Type B pancreatic cell (in vitro differentiated cells): ENCODE data around the gene LRRC25. TPM values are rescaled to one million over a fixed set of nuclear protein-coding genes. Genes with fewer than 3 reads are reported as not detected.
A peak's percentile ranks its signal among the peaks of the same experiment; 100 is the strongest.

Experiments used
- DNase-seq: peaks from one replicate; pipeline ENCODE4 v3.0.0; 2021; ENCODE audit warnings: mixed read lengths; ENCODE audit not compliant: unreplicated experiment; ENCODE audit errors: extremely low spot score
- H3K27ac Mint-ChIP-seq: 2 replicates; pipeline ENCODE4 v1.8.0; 2021; ENCODE audit warnings: mild to moderate bottlenecking, mixed read lengths
- H3K27me3 Mint-ChIP-seq: 2 replicates; pipeline ENCODE4 v1.8.0; 2021; ENCODE audit warnings: mixed read lengths
- H3K36me3 Mint-ChIP-seq: 2 replicates; pipeline ENCODE4 v1.8.0; 2021; ENCODE audit warnings: mixed read lengths
- H3K4me1 Mint-ChIP-seq: one replicate; pipeline ENCODE4 v1.8.0; 2021; ENCODE audit warnings: mixed read lengths; ENCODE audit not compliant: unreplicated experiment
- H3K4me3 Mint-ChIP-seq: 2 replicates; pipeline ENCODE4 v1.8.0; 2021; ENCODE audit warnings: mild to moderate bottlenecking, mixed read lengths
- H3K9me3 Mint-ChIP-seq: 2 replicates; pipeline ENCODE4 v1.8.0; 2021; ENCODE audit warnings: mixed read lengths
- total RNA-seq: library from RNA; stranded (reverse); gene quantifications from 2 replicates; pipeline ENCODE4 v1.2.1, GENCODE V29; 2021; ENCODE audit warnings: low replicate concordance
- TF ChIP-seq, protein P1 (sequence below): fragments of 200-600 bp; sonication (generic); conservative IDR thresholded peaks from 2 replicates; pipeline ENCODE4 v1.5.0; 2021; ENCODE audit warnings: antibody characterized with exemption, mild to moderate bottlenecking

Gene LRRC25
- total RNA-seq, 1 donor from 2014 or later = 0.19 TPM

DNA sequence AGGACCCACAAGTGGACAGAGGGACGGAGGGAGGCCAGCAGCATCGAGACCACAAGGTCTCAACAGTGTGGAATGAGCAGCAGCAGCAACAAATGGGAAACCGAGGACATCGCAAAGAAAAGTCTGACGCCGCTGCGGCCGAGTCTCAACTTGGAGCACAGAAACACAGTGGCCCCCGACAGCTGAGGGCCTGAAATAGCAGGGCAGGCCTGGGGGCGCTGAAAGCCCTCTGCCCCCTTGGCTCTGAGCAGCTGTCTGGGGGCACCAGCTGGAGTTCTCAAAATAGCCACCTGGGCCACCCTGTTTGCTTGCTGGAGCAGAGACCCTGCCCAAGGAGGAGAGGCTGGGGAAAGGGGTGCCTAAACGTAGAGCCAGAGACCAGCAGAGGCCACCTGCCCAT lies 46.4 kb upstream of the LRRC25 start:
- TF ChIP-seq, protein P1, sequence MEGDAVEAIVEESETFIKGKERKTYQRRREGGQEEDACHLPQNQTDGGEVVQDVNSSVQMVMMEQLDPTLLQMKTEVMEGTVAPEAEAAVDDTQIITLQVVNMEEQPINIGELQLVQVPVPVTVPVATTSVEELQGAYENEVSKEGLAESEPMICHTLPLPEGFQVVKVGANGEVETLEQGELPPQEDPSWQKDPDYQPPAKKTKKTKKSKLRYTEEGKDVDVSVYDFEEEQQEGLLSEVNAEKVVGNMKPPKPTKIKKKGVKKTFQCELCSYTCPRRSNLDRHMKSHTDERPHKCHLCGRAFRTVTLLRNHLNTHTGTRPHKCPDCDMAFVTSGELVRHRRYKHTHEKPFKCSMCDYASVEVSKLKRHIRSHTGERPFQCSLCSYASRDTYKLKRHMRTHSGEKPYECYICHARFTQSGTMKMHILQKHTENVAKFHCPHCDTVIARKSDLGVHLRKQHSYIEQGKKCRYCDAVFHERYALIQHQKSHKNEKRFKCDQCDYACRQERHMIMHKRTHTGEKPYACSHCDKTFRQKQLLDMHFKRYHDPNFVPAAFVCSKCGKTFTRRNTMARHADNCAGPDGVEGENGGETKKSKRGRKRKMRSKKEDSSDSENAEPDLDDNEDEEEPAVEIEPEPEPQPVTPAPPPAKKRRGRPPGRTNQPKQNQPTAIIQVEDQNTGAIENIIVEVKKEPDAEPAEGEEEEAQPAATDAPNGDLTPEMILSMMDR = no peak
- Mint-ChIP-seq H3K27ac (no peak overlapping the region), H3K27me3 (no peaks in the 10 kb centered on the region), H3K4me1 (peaks cover 19% of the 10 kb centered on the region), H3K4me3 (no peak overlapping the region), H3K9me3 (no peaks in the 10 kb centered on the region), H3K36me3 (peaks cover 5% of the 10 kb centered on the region)
- DNase-seq = no peak

DNA sequence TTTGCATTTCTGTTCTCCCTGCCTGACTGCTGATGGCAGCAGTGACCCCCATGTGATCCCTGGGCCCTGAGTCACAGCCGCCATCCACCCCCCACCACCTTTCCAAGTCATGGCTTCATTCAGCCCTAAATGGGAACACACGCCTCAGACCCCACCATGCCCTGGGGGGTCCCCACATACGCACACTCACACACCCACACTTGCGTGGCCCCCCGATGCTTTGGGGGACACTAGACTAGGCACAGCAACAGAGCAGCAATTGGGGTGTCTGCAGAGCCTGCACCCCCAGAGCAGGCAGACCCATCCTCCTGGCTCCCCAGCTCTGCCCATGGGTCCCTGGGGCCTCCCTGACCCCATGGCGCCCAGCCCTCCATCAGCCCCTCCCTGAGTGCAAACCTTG lies 46.0 kb upstream of the LRRC25 start:
- H3K27ac Mint-ChIP-seq = no peak overlapping the region

DNA sequence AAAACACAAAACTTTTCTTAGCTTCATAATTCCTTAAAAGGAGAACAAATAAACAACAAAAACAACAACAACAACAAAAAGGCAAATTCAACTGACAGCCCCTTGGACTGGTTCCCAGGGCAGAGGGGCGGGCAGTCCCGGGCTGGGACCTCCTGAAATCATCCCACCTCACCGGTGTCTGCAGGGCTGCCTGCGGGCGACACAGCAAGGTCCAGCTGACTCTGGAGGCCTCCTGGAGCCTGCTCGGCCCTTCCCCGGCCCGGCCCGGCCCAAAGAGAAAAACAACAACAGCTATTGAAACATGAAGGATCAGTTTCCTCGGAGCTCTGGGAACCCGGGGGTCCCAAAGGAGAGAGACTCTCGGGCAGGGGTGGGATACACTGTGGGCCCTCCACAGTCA lies 45.5 kb upstream of the LRRC25 start:
- no peaks in the 10 kb centered on the region for H3K27me3 Mint-ChIP-seq
- H3K27ac Mint-ChIP-seq = no peak overlapping the region
- H3K4me1 Mint-ChIP-seq = peaks cover 19% of the 10 kb centered on the region
- H3K9me3 Mint-ChIP-seq = no peaks in the 10 kb centered on the region
- TF ChIP-seq, protein P1 = no peak
- H3K36me3 Mint-ChIP-seq = peaks cover 5% of the 10 kb centered on the region
- DNase-seq = no peak
- no peak overlapping the region for H3K4me3 Mint-ChIP-seq

More for the DNA sequence above, 46.0 kb upstream of the LRRC25 start:
- Mint-ChIP-seq H3K4me3 (no peak overlapping the region), H3K9me3 (no peaks in the 10 kb centered on the region), H3K27me3 (no peaks in the 10 kb centered on the region), H3K4me1 (peaks cover 19% of the 10 kb centered on the region), H3K36me3 (peaks cover 5% of the 10 kb centered on the region)
- TF ChIP-seq, protein P1 = no peak
- no peak for DNase-seq

DNA sequence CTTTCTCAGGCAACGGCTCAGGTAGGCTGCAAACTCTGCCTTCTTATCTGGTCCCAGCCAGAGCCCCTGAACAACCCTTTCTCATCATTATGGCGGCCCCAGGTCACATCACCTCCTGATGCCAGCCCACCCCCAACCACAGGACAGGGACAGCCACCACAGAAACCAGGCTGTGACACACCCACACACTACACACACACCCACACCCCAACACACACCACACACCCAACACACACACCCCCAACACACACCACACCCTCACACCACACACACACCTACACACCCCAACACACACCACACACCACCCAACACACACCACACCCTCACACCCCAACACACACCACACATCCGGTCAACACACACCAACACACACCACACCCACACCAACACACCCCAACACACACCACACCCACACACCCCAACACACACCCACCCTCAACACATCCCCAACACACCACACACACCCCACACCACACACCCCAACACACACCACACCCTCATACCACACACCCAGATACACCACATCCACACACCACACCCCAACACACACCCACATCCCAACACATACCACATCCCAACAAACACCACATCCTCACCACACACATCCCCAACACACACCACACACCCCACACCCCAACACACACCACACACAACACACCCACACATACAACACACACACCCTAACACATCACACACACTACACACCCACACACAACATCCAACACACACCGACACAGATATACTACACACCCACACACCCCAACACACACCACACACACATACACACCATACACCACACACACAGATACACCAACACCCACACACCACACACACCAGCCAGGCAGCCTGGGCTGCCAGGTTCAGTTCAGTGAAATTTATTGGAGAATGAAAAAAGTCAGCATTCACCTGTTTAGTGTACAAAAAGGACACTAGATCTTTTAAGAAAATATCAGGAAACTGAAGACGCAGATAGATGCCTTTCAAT lies 44.7 kb upstream of the LRRC25 start:
- H3K4me1 Mint-ChIP-seq = peaks cover 19% of the 10 kb centered on the region
- no peaks in the 10 kb centered on the region for H3K27me3 Mint-ChIP-seq
- no peak overlapping the region for H3K4me3 Mint-ChIP-seq
- no peaks in the 10 kb centered on the region for H3K9me3 Mint-ChIP-seq
- peak overlapping the region; percentile 71 for H3K27ac Mint-ChIP-seq
- H3K36me3 Mint-ChIP-seq = peaks cover 5% of the 10 kb centered on the region
- no peak for DNase-seq
- TF ChIP-seq, protein P1 = no peak

DNA sequence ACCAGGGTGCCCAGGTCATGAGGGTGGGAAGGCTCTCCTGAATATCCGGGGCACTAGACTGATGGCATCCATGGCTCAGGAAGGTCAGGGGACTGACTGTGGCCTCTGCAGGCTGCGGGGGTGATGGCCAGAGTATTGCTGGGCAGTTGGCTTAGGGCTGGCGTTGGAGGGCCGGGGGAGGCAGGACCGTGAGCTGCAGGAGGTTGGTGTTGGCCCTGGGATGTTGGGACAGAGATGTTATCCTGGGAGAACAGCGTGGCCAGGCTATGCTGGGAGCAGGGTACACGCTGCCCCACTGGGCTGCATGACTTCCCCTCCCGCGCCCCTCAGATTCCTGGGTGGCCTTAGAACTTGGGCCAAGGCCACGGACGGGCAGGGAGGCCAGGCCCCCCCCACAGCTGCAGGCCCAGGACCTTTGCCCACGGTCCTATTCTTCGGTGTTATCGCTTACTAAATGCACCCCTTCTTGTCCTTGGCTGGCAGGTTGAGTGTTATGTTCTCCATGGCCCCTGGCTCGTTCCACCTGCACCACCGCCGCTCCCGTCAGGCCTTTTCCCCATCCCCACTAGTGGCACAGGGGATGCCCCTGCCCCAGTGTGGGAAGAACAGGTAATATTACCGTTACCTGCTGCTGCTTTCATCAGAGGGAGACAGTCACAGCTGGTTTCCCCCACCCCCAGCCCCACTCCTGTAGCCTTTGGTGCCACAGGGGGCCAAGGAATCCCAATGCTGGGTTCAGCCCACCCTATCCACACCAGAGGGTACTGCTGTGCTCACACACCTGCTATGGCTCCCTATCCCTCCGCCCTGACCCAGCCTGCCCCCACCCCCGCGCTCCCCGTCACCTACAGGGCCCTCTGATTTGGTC lies 43.7 kb upstream of the LRRC25 start:
- TF ChIP-seq, protein P1 = no peak
- DNase-seq = no peak
- Mint-ChIP-seq H3K9me3 (no peaks in the 10 kb centered on the region), H3K27ac (peak overlapping the region; percentile 64), H3K27me3 (no peaks in the 10 kb centered on the region), H3K36me3 (peaks cover 5% of the 10 kb centered on the region), H3K4me1 (peaks cover 19% of the 10 kb centered on the region), H3K4me3 (no peak overlapping the region)
